Measurements from ENCODE around the gene DGKQ.
"Not testable (repeated sequence)": the region's sequence is repeated elsewhere in the genome, so short reads cannot be mapped to it uniquely, and the experiment has no call there.

DGKQ gene

DNA sequence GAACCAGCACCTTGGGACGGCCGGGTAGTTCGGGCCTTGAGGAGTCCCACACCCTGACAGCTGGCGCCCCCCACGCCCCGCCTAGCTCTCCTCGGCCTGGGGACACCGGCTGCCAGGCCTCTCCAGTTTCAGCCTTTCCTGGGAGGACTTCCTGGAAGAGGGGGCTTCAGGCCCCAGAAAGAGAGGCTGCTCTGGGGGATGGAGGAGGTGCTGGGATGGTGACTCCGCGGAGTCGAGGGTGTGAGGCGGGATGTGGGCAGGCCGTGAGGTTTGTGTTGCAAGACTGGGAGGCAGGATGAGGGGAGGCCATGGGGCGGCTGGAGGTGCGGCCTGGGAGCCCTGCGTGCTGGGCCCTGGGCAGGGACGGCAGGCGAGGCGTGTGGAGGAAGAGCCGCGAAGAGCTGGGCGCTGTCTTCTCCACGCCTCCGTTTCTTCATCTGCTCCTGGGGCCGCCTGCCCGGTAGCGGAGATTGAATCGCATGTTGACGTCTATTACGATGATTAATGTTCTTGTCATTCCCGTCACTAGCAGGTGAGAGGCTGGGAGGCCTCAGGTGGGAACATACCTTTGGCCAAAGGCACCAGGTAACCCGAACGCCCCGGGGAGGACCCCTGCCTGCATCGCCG lies 37.1 kb upstream of the DGKQ start:
- peak; percentile 37 for DNase-seq

DNA sequence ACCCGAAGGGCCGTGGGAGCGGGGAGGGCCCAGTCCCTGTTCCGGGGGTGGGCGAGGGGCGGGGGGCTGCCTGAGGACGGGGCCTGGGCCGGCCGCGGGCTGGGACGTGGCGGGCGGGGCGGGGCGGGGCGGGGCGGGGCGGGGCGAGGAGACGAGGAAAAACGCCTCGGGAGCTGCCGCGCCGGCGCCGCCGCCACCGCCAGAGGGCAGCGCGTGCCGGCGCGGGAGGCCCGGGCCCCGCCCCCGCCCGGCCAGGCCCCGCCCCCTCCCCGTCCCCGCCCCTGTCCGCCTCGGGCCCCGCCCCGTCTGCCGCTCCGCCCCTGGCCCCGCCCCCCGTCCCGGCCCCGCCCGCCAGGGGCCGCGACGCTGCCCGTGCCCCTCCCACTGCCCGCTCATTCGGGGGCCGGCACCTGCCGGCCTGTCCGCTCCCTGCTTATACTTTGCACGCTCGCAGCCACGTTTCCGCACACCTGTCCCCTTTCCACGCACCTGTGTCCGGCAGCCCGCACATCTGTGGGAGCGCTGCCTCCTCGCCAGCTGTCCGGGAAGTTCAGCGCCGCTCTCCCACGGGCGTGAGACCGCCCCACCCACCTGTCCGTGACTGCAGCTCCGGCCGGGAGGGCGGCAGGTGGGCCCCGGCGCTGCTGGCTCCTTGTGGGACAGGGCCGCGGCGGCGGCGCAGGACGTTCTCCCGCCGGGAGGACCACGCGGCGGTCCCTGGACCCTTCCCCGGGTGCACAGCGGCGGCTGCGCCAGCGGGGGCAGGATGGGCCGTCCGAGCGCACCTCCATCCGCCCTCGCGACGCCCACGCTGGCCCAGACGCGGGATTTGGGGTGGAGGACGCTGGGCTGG lies 36.4 kb upstream of the DGKQ start:
- DNase-seq, result peak; percentile 79

DNA sequence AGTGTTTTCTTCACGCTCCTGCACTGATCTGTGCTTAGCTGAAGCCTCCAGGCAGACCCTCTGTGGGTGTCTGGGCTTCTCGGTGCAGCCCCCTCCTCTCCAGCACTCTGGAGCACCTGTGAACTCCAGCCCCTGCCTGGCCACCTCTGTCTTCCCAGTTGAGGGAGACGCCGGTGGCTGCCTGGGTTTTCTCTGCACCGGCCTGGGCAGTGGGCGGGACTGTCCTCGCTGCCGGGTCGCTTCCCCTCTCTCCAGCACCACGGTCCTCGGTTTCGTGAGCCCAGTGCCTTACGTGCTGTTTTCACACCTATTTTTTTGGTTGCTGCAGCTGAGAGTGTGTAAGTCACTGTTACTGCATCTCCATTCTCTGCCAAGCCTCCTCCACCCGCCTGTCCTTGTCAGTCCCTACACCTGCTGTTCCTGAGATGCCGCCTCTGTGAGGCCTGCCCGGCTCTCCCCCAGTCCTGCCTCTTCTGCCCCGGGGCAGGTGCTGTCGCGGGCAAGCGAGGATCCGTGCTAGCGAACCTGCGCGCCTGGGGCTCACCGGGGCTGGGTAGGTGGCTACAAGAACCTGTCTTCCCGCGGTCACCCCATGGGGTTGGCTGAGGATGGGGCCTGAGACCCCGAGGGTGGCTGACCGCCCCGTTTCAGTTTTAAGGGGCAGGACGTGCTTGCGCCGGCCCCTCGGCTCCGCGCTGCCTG lies 35.6 kb upstream of the DGKQ start:
- peak; percentile 59 for DNase-seq

DNA sequence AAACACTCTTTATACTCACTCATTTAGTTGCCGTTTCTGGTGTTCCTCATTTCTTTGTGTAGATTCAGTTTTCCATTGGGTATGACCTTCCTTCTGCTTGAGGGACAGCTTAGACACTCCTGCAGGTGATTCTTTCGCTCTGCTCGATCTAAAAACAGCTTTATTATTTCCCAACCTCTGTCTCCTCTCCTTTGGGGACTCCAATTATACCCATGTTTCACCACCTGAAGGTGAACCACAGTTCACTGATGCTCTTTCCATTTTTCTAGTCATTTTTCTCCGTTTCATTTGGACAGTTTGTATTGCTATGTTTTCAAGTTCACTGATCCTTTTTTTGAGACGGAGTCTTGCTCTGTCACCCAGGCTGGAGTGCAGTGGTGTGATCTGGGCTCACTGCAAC lies 33.5 kb upstream of the DGKQ start:
- DNase-seq, result no peak

DNA sequence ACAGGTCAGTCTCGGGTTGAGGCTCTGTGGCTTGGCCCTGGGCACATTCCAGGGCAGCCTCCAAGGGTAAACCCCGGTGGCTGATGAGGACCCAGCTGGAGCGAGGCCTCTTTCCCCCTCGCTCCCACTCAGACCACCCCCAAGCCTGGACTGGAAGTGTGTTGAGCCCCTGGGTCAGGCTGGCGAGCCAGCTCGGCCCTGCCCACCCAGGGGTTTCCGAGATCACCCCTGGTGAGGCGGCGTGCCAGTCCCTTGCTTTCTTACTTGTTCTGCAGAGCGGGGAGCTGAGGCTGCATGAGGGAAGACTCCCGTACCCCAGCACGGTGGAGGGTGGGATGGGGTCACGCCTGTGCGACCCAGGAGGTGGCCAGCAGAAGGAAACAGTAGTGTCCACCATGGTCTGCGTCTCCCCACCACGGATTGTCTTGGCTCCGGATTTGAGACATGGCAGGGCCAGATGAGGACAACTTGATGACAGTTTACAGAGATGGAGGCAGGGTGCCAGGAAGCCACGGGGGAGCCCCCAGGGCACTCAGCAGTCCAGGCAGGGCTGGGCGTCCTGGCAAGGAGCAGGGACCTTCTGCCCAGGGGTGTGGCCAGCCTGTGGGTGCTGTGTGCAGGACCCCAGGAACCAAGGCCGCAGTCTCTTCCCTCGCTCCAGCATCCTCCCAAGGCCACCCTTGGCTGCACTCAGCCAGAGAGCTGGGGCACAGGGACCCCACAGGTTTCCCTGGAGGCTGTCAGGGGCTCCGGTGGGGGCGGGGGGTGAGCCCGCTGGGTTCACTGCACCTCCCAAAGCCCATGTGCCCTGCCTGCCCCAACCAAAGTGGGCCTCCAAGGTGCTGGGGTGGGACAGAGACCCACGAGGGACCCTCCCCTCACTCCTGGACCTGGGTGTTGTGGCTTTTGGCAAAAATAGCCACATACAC lies 31.5 kb upstream of the DGKQ start:
- DNase-seq, result no peak

DNA sequence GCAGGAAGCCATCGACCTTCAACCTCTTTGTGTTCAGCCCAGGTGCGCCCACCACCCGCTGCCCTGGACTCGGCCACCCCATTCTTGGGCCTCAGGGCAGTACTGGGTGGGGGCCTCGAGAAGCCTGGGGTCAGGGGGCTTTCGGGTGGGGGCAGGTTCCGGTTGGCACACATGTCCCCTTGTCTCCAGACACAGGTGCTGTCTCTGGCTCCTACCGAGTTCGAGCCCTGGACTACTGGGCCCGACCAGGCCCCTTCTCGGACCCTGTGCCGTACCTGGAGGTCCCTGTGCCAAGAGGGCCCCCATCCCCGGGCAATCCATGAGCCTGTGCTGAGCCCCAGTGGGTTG lies 30.7 kb upstream of the DGKQ start:
- DNase-seq, result no peak

DNA sequence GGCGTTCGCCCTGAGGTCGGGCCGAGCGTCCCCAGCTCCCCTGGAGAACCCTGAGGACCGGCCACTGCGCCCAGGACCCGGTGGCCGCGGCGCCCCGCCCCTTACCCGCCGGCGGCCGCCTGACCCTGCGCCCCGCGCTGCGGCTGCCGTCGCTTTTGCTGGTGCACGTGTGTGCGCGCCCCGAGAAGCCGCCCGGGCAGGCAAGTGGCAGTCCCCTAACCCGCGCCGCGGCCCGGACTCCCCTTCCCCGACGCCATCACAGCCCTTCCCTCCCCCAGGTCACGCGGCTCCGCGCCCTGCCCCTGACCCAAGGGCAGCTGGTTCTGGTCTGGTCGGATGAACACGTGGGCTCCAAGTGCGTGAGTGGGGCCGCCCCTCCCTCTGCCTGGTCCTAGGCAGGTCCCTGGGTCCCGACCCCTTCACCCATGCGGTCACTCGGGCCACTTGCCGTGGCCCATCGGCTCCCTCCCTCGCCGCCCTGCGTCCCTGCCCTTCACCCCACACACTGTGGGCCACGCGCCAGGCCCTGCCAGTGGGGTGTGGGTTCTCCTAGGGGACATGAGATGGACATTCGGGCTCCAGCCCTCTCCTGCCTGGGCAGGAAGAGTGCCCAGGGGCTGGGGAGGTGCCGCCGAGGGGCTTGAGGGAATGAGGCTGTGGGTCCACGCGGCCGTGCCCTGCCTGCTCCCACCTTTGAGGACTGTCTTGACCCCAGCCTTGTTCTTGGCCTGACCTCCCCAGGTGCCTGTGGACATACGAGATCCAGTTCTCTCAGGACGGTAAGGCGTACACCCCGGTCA lies 30.1 kb upstream of the DGKQ start:
- DNase-seq, result no peak

DNA sequence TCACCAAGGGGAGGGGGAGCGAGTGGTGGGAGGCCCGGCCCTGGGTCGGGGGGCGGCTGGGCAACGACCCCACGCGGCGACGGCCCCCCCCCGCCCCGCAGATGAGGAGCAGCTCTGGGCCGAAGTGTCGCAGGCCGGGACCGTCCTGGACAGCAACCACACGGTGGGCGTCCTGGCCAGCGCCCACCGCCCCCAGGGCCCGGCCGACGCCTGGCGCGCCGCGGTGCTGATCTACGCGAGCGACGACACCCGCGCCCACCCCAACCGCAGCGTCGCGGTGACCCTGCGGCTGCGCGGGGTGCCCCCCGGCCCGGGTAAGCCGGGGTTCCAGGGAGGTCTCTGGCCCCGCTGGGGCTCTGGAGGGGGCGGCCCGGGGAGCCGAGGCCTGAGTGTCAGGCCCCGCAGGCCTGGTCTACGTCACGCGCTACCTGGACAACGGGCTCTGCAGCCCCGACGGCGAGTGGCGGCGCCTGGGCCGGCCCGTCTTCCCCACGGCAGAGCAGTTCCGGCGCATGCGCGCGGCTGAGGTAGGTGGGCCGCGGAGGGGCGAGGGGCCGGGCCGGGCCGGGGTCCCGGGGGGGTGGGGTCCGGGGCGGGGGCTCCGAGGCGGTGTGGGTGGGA lies 29.4 kb upstream of the DGKQ start:
- DNase-seq, result no peak

DNA sequence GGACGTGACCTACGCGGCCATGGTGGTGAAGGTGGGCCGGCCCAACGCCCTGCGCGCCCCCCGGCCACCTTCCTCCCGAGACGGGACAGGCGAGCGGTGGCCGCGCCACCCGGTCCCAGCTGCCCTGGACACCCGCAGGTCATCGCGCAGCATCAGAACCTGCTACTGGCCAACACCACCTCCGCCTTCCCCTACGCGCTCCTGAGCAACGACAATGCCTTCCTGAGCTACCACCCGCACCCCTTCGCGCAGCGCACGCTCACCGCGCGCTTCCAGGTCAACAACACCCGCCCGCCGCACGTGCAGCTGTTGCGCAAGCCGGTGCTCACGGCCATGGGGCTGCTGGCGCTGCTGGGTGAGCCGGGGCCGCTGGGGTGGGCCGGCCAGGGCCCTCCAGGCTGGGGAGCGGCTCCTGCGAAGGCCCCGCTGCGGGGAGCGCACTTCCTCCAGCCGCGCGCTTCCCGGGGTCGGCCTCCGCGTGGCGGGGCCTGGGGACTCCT lies 28.8 kb upstream of the DGKQ start:
- no peak for DNase-seq

DNA sequence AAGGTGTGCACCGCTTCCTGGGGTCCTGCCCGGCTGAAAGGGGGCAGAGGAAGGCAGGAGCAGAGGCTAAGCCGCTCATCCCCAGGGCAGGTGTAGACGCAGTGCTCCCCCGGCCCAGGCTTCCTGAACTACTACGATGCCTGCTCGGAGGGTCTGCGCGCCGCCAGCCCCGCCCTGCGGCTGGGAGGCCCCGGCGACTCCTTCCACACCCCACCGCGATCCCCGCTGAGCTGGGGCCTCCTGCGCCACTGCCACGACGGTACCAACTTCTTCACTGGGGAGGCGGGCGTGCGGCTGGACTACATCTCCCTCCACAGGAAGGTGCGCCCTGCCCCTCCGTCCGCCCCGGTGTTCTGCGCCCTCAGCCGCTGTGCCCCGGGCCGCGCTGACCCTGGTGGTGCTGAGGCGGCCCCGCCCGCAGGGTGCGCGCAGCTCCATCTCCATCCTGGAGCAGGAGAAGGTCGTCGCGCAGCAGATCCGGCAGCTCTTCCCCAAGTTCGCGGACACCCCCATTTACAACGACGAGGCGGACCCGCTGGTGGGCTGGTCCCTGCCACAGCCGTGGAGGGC lies 28.3 kb upstream of the DGKQ start:
- DNase-seq, result no peak

DNA sequence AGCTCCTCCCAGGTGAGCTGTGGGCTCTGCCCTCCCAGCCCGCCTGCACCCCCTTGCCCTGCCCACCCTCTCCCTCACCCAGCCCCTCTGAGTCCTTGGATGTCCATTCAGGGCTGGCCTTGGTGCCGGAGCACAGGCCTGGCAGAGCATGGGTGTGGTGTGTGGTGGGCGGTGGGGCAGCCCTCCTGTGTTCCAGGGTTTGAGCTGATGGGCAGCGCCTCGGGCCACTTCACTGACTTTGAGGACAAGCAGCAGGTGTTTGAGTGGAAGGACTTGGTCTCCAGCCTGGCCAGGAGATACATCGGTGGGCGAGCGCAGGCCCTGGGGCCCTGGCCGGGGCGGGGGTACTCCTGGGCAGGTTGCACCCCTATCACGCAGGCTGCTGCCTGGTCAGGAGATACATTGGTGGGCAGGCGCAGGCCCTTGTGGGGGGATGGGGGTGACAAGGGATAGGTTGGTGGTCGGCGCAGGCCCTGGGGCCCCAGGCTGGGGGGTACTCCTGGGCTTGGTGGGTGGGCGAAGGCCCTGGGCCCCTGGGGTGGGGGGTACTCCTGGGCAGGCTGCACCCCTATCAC lies 27.4 kb upstream of the DGKQ start:
- DNase-seq, result no peak

DNA sequence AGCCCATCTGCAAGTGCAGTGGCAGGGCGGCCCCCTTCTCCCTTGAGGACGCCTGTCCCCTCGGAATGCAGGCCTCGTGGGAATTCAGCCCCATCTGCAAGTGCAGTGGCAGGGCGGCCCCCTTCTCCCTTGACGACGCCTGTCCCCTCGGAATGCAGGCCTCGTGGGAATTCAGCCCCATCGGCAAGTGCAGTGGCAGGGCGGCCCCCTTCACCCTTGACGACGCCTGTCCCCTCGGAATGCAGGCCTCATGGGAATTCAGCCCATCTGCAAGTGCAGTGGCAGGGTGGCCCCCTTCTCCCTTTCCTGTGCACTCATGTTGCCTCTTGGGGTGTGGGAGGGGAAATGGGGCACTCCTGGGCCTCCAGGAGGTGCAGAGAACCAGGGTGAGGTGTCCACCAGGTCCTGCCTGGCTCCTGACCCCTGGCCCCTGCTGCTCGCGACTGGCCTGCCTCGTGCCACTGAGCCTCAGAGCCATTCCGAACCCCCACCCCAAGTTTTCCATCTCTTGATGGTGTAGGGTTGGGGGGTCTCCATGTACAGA lies 26.6 kb upstream of the DGKQ start:
- DNase-seq, result no peak

DNA sequence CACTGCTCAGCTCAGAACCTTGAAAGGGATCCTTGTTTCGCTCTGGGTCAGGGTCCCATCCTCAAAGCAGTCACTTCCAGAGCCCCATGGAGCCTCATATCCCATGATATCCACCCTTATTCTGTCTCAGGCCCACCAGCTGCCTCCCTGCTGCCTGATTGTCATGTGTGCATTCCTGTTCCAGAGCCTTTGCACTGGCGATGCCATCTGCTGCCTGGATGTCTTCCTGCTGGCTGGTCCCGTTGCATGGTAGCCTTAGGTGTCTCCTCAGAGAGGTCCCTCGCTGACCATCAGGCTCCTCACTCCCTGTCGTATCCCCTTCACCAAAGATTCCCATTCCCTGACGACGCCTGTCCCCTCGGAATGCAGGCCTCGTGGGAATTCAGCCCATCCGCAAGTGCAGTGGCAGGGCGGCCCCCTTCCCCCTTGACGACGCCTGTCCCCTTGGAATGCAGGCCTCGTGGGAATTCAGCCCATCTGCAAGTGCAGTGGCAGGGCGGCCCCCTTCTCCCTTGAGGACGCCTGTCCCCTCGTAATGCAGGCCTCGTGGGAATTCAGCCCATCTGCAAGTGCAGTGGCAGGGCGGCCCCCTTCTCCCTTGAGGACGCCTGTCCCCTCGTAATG lies 26.0 kb upstream of the DGKQ start:
- DNase-seq, result not testable (repeated sequence)

DNA sequence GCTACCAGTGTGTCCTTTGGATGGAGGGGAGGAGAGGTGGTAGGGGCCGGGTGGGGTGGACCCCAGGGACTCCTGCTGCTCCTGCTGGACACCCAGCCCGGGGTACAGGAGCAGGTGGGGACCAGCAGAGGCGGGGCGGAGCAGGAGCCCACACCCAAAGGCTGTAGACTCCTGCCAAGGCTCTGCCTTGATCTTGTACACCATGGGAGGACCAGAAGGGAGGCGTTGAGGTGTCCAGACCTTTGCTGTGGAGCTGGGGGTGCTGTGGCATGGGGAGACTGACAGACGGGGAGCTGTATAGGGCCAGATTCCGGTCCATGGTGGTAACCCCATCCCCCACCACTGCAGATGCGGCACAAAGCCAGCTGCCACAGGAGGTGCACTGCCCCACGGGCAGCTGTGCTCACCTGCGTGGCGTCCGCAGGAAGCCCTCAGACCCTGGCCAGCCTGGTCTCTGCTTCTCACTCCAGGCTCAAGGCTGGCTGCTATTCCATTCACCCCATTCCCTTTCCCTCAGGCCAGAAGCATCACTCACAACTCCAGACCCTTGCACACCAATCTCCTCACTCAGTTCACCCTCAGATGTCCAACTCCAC lies 24.8 kb upstream of the DGKQ start:
- no peak for DNase-seq

DNA sequence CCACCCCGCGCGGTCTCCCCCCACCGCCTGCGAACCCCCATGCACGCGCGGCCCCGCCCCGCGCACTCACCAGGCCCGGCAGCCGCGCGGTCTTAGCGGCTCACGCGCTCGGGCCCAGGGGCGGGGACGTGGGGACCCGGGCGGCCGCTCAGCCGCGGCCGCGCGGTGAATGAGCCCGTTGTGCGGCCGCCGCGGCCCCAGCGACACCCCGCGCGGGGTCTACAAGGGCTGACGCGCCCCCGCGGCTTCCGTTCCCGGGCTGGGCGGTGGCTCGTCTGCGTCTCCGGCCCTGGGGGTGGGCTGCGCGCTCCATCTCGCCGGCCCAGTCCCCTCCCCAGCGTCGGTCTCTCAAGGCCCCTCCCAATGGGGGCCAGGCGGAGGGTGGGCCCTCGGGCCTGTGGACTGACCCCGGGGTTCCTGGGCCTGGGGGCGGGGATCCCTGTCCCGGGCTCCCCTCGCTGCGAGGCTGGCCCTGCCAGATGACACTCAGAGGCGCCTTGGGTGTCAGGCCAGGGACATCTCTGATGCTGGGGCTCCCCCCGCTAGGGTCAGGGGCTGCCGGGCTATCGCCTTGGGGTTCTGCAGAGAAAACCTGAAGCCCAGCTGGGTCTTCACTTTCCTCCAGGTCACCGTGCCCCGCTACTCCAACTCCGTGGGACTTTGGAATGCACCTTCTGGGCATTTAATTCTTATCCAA lies 24.2 kb upstream of the DGKQ start:
- no peak for DNase-seq

DNA sequence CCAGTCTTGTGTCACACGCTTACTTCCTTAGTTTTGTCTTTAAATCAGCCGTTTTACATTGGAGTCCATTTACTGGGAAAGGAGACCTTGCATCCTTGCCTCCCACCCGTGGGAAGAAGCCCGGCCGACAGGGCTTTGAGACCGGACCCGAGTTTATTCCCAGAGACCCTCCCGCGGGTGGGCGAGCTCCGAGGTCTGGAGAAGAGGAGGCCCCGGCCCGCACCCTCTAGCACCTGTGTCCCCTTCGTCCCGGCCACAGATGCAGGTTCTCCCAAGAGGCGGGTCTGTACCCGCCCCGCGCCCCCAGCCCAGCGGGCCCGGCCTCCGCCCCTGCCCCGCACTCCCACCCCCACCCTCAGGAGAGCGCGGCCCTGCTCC lies 23.6 kb upstream of the DGKQ start:
- no peak for DNase-seq

DNA sequence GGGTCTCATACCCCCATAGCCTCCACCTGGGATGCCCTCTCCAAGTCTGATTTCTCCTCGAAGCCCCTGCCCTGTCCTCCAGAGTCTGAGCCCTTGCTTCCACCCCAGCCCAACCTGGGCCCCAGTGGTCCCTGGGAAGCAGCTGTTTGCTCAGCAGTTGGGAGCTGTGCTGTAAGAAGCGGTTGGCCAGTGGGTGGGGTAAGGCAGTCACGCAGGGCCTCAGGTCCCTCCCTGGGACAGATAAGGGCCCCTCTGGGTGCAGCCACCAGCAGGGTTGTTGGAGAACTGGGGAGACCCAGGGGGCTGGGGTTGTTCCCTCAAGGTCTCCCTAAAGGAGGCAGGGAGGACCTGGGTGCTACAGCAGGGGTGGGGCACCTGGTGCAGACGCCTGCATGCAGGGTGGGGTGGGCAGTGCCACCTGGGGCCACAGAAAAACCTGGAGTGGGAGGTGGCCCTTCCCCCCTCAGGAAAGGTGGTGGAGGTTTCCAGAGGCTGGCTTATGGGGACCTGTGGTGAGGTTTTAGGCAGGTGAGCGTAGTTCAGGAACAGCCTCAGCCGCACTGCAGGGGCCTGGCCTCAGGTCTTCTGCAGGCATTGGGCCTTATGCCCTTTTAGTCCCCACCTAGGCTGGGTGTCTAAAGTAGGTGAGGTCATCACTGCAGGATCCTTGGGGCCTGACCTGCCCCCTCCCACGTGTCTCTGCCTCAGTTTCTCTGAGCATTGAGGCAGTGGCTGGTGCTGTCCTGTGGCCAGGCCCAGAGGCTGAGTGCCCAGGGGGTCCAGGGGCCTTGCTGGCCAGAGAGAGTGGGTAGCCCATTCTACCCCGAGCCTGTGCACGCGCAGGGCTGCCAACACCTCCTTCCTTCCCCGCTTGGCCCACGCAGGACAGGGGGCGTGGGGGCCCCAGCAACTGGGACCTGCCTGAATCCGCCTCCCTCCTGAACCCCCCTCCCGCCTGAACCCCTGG lies 22.9 kb upstream of the DGKQ start:
- DNase-seq, result no peak

Measured in RPMI8226 (cell line).